WERI-Rb-1 (cell line): Measurements from ENCODE around the gene NEDD8.

Experiments used
- DNase-seq: peaks from one replicate; pipeline ENCODE4 v3.0.0-alpha.2; 2020
- H3K27ac ChIP-seq: fragments of 250-450 bp; sonication (Bioruptor Pico); 2 replicates; pipeline ENCODE4 v1.5.1; 2020; ENCODE audit warnings: mild to moderate bottlenecking, moderate library complexity
- H3K27me3 ChIP-seq: fragments of 250-450 bp; sonication (Bioruptor Pico); 2 replicates; pipeline ENCODE4 v1.5.1; 2021; ENCODE audit warnings: mild to moderate bottlenecking, low read depth, moderate library complexity; ENCODE audit not compliant: insufficient read depth, severe bottlenecking
- H3K36me3 ChIP-seq: fragments of 250-450 bp; sonication (Bioruptor Pico); 2 replicates; pipeline ENCODE4 v1.5.1; 2020; ENCODE audit warnings: mild to moderate bottlenecking, moderate library complexity
- H3K4me3 ChIP-seq: 2 replicates; pipeline ENCODE4 v1.5.1; 2011; ENCODE audit warnings: low read depth, mild to moderate bottlenecking, control low read depth, low read length
- H3K9me3 ChIP-seq: fragments of 250-450 bp; sonication (Bioruptor Pico); 2 replicates; pipeline ENCODE4 v1.5.1; 2021; ENCODE audit warnings: mild to moderate bottlenecking, moderate library complexity; ENCODE audit not compliant: severe bottlenecking
- CTCF ChIP-seq: IDR thresholded peaks from 2 replicates; pipeline ENCODE4 v1.5.1; 2011; ENCODE audit warnings: low read depth, mild to moderate bottlenecking, control low read depth, inconsistent platforms, low read length

The NEDD8 gene

GRCh38 chr14:24167469-24168114 lies 64.6 kb downstream of the NEDD8 start:
- H3K36me3 ChIP-seq, result peaks cover 32% of the 10 kb centered on the region

More at GRCh38 chr14:24167469-24168114, 64.6 kb downstream of the NEDD8 start:
- no peak for DNase-seq
- Histone ChIP-seq H3K27me3 (no peaks in the 10 kb centered on the region), H3K27ac (no peak overlapping the region), H3K9me3 (no peaks in the 10 kb centered on the region), H3K4me3 (no peak overlapping the region)
- no peak for TF ChIP-seq CTCF
